A549 (cell line): ENCODE measurements around the gene KLHL22. TPM values are rescaled to one million over a fixed set of nuclear protein-coding genes. Genes with fewer than 3 reads are reported as not detected.

Source experiments
- ATAC-seq, 2 experiments: fragments of 200-7000 bp in 1 of 2; fragments of >200 bp in 1 of 2; cut with Nextera tagmentation in 1 of 2; cut with Tn5 transposase in 1 of 2; 3 replicates each; pipeline versions ENCODE4 v1.8.0 to v1.9.1; 2018 to 2020; ENCODE audit warnings: mild to moderate bottlenecking in 1 of 2, moderate library complexity in 1 of 2
- CTCF ChIA-PET: fragments of 300-600 bp; sonication (Branson Sonifier 250); formaldehyde crosslinking; extraction: SDS; loops from one replicate; lab custom pipeline; 2021; ENCODE audit warnings: antibody characterized with exemption, inconsistent platforms; lab: Yijun Ruan, JAX
- POLR2A ChIA-PET: fragments of 350-600 bp; formaldehyde crosslinking; extraction: SDS; loops from one replicate; lab custom pipeline; 2021; ENCODE audit warnings: antibody characterized with exemption, inconsistent platforms; lab: Yijun Ruan, JAX
- DNase-seq, 2 experiments: peaks; one replicate each; pipeline versions ENCODE4 v3.0.0 to v3.0.0-alpha.2; 2011 to 2016; ENCODE audit warnings: low read depth in 1 of 2, low spot score in 1 of 2
- FAIRE-seq: peaks from 2 replicates; lab custom pipeline; 2011; peaks lifted over from hg19 to GRCh38; lab: Jason Lieb, UNC
- H3K27ac ChIP-seq, 2 experiments: fragments of >200 bp; sonication (Bioruptor Twin); formaldehyde crosslinking; 3 replicates each; pipeline ENCODE4 v1.5.1; 2016 to 2017
- H3K4me1 ChIP-seq: fragments of >200 bp; sonication (Bioruptor Twin); formaldehyde crosslinking; 3 replicates; pipeline ENCODE4 v1.6.1; 2016
- H3K4me2 ChIP-seq: fragments of >200 bp; sonication (Bioruptor Twin); formaldehyde crosslinking; 3 replicates; pipeline ENCODE4 v1.6.1; 2016
- H3K4me3 ChIP-seq: fragments of >200 bp; sonication (Bioruptor Twin); formaldehyde crosslinking; 3 replicates; pipeline ENCODE4 v1.5.1; 2016
- H3K9me3 ChIP-seq: fragments of >200 bp; sonication (Bioruptor Twin); formaldehyde crosslinking; 3 replicates; pipeline ENCODE4 v1.6.1; 2016
- ATOH8 ChIP-seq: fragments of 250-450 bp; sonication (Bioruptor Pico); IDR thresholded peaks from 2 replicates; pipeline ENCODE4 v1.5.0; 2020; ENCODE audit warnings: low read depth, mild to moderate bottlenecking, moderate library complexity
- CBX2 ChIP-seq: fragments of 200-600 bp; sonication (generic); IDR thresholded peaks from 2 replicates; pipeline ENCODE4 v1.6.1; 2016; ENCODE audit warnings: low read depth, mild to moderate bottlenecking, borderline replicate concordance
- CBX8 ChIP-seq: fragments of 200-600 bp; sonication (generic); IDR thresholded peaks from 2 replicates; pipeline ENCODE4 v1.6.1; 2016
- CHD2 ChIP-seq: fragments of 150-350 bp; IDR thresholded peaks from 2 replicates; pipeline ENCODE4 v1.6.1; 2014; ENCODE audit warnings: low read length; ENCODE audit not compliant: partially characterized antibody
- EHMT2 ChIP-seq: fragments of 200-600 bp; sonication (generic); IDR thresholded peaks from 2 replicates; pipeline ENCODE4 v1.6.1; 2016; ENCODE audit warnings: antibody characterized with exemption, low read depth, mild to moderate bottlenecking, moderate library complexity
- FOSB ChIP-seq: fragments of 250-450 bp; sonication (Bioruptor Pico); IDR thresholded peaks from 2 replicates; pipeline ENCODE4 v1.5.0; 2020; ENCODE audit warnings: mild to moderate bottlenecking, moderate library complexity
- FOXS1 ChIP-seq: fragments of 250-450 bp; sonication (Bioruptor Pico); IDR thresholded peaks from 2 replicates; pipeline ENCODE4 v1.5.0; 2020; ENCODE audit warnings: mild to moderate bottlenecking, moderate library complexity
- JUN ChIP-seq, 2 experiments: fragments of >200 bp; sonication (Bioruptor Twin); formaldehyde crosslinking; IDR thresholded peaks; 2 replicates in 1 of 2; 3 replicates in 1 of 2; pipeline ENCODE4 v1.6.1; 2016 to 2017
- MAFK ChIP-seq: fragments of 450-650 bp; IDR thresholded peaks from 2 replicates; pipeline ENCODE4 v1.6.1; 2014; ENCODE audit not compliant: partially characterized antibody
- NPAS2 ChIP-seq: fragments of 250-450 bp; sonication (Bioruptor Pico); IDR thresholded peaks from 2 replicates; pipeline ENCODE4 v1.8.0; 2022; ENCODE audit warnings: mild to moderate bottlenecking, moderate library complexity, borderline replicate concordance
- PHF8 ChIP-seq: fragments of 200-600 bp; sonication (generic); IDR thresholded peaks from 2 replicates; pipeline ENCODE4 v1.6.1; 2016; ENCODE audit warnings: low read depth, mild to moderate bottlenecking, antibody characterized with exemption, moderate library complexity, borderline replicate concordance
- POLR2A ChIP-seq: IDR thresholded peaks from 2 replicates; pipeline ENCODE4 v1.6.1; 2012; ENCODE audit warnings: mild to moderate bottlenecking, low read length
- POLR2AphosphoS2 ChIP-seq: conservative IDR thresholded peaks from 2 replicates; pipeline ENCODE4 v1.6.1; 2012; ENCODE audit warnings: low read length, improper control_type of control experiment, inconsistent platforms
- WGBS: methylation state at CpG from one replicate; pipeline ENCODE4 v1.1.6; 2017; ENCODE audit errors: missing lambda C conversion rate; 5-methylcytosine and 5-hydroxymethylcytosine counted together
- polyA plus RNA-seq, 4 experiments: library from polyadenylated mRNA; depleted of rRNA in 3 of 4; stranded (reverse); fragments of >200 nt; fragmentation: RNase III in 1 of 4; extraction: RNeasy Plus Mini Kit Qiagen cat#74134 plus additional on column Dnase treatment in 1 of 4; gene quantifications; 2 replicates in 3 of 4; 3 replicates in 1 of 4; pipeline ENCODE4 v1.2.3, GENCODE V29; 2011 to 2017
- TF ChIP-seq, protein P1 (sequence below): fragments of >200 bp; sonication (Bioruptor Twin); formaldehyde crosslinking; IDR thresholded peaks from 3 replicates; pipeline ENCODE4 v1.5.1; 2016
- TF ChIP-seq, protein P2 (sequence below): fragments of >200 bp; sonication (Bioruptor Twin); formaldehyde crosslinking; IDR thresholded peaks from 3 replicates; pipeline ENCODE4 v1.6.1; 2016
- TF ChIP-seq, protein P3 (sequence below): IDR thresholded peaks from 2 replicates; pipeline ENCODE4 v1.6.1; 2012
- TF ChIP-seq, protein P4 (sequence below): IDR thresholded peaks from 2 replicates; pipeline ENCODE4 v1.6.1; 2012; ENCODE audit warnings: low read depth, borderline replicate concordance

Gene KLHL22
- polyA plus RNA-seq, 2 of the 4 experiments (the other 2 are of a cell fraction): 11.7 TPM

- 83% methylated on average over 13 of the region's 20 CpGs for WGBS
- H3K4me3 ChIP-seq: no peak overlapping the region
- peak overlapping the region; percentile 97 for H3K4me2 ChIP-seq
- H3K27ac ChIP-seq: no peak overlapping the region
- POLR2A ChIA-PET: no interaction called here
- no peak for DNase-seq
- ATAC-seq: no peak
- CTCF ChIA-PET: interaction anchor here (0.6 to 3.1 kb wide), 4 partner anchors 9 to 389 kb away, joined by 3 to 13 read pairs (median 4); no protein-coding TSS in a partner anchor
- TF ChIP-seq FOXS1 (CRISPR knock-in tag) (no peak), POLR2AphosphoS2 (no peak), FOSB (CRISPR knock-in tag) (no peak), ATOH8 (CRISPR knock-in tag) (no peak), CHD2 (no peak), MAFK (no peak), EHMT2 (no peak), CBX2 (no peak), CBX8 (no peak)
- no peak for FAIRE-seq
- H3K9me3 ChIP-seq: no peaks in the 10 kb centered on the region
- peaks cover 8% of the 10 kb centered on the region; the same call in 2 of the 3 replicates for H3K4me1 ChIP-seq
These were observed 100.3 kb downstream of the KLHL22 start for GRCh38 chr22:20395181-20395906.

GRCh38 chr22:20393705-20394476 is 101.7 kb downstream of the KLHL22 start, which contains the start of gene ZNF74:
Gene ZNF74 (plus strand): TSS chr22:20394151. CDS start chr22:20394629, 478 bp downstream.
- H3K4me1 ChIP-seq: peaks cover 8% of the 10 kb centered on the region; the same call in 2 of the 3 replicates
- POLR2A ChIA-PET: interaction anchor here (0.7 to 1.4 kb wide), 3 partner anchors 13 to 74 kb away, joined by 4 to 5 read pairs (median 4); partner anchors contain the start of gene DGCR6L
- no peak for FAIRE-seq

More at GRCh38 chr22:20393705-20394476, 101.7 kb downstream of the KLHL22 start, which contains the start of gene ZNF74:
- DNase-seq: peak; percentile 31 to 85
- WGBS: 20% methylated on average over 1 of the region's 71 CpGs
- CTCF ChIA-PET: interaction anchor here (0.5 to 3.1 kb wide), 2 partner anchors 11 to 24 kb away, joined by 3 to 13 read pairs; no protein-coding TSS in a partner anchor
- Histone ChIP-seq H3K4me3 (peak within 1 kb of the TSS; percentile 60), H3K4me2 (peak within 1 kb of the TSS; percentile 97), H3K9me3 (no peaks in the 10 kb centered on the region)
- ATAC-seq: peak; percentile 87 to 95
- TF ChIP-seq, protein P1, sequence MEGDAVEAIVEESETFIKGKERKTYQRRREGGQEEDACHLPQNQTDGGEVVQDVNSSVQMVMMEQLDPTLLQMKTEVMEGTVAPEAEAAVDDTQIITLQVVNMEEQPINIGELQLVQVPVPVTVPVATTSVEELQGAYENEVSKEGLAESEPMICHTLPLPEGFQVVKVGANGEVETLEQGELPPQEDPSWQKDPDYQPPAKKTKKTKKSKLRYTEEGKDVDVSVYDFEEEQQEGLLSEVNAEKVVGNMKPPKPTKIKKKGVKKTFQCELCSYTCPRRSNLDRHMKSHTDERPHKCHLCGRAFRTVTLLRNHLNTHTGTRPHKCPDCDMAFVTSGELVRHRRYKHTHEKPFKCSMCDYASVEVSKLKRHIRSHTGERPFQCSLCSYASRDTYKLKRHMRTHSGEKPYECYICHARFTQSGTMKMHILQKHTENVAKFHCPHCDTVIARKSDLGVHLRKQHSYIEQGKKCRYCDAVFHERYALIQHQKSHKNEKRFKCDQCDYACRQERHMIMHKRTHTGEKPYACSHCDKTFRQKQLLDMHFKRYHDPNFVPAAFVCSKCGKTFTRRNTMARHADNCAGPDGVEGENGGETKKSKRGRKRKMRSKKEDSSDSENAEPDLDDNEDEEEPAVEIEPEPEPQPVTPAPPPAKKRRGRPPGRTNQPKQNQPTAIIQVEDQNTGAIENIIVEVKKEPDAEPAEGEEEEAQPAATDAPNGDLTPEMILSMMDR: no peak
- TF ChIP-seq, protein P2, sequence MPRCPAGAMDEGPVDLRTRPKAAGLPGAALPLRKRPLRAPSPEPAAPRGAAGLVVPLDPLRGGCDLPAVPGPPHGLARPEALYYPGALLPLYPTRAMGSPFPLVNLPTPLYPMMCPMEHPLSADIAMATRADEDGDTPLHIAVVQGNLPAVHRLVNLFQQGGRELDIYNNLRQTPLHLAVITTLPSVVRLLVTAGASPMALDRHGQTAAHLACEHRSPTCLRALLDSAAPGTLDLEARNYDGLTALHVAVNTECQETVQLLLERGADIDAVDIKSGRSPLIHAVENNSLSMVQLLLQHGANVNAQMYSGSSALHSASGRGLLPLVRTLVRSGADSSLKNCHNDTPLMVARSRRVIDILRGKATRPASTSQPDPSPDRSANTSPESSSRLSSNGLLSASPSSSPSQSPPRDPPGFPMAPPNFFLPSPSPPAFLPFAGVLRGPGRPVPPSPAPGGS: peak; percentile 17; the same call in 1 of the 3 replicates
- TF ChIP-seq, protein P3, sequence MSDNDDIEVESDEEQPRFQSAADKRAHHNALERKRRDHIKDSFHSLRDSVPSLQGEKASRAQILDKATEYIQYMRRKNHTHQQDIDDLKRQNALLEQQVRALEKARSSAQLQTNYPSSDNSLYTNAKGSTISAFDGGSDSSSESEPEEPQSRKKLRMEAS: peak; percentile 61; the same call in 1 of the 2 replicates
- TF ChIP-seq NPAS2 (CRISPR knock-in tag) (no peak), JUN (IDR thresholded peaks at IDR 0.05) (peak in 1 of 2 experiments; percentile 37; a peak in 1 of 5 replicates), POLR2A (peak; percentile 80), PHF8 (peak; percentile 33; the same call in 1 of the 2 replicates)
- TF ChIP-seq, protein P4, sequence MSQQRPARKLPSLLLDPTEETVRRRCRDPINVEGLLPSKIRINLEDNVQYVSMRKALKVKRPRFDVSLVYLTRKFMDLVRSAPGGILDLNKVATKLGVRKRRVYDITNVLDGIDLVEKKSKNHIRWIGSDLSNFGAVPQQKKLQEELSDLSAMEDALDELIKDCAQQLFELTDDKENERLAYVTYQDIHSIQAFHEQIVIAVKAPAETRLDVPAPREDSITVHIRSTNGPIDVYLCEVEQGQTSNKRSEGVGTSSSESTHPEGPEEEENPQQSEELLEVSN: 0 out of 2 replicates have a peak, but pooled peaks have one; percentile 17
- TF ChIP-seq, all 56 proteins: peak for 6
- peak within 1 kb of the TSS; percentile 82 to 86 for H3K27ac ChIP-seq
